GM12872 (cell line): ENCODE measurements around the gene HNRNPF.
A peak's percentile ranks its signal among the peaks of the same experiment; 100 is the strongest.

Experiments
- TF ChIP-seq, protein P1 (sequence below): IDR thresholded peaks from 3 replicates; pipeline ENCODE4 v1.5.1; 2011; ENCODE audit warnings: low read depth, mild to moderate bottlenecking, low read length, moderate library complexity; ENCODE audit not compliant: insufficient read depth

Gene HNRNPF

DNA sequence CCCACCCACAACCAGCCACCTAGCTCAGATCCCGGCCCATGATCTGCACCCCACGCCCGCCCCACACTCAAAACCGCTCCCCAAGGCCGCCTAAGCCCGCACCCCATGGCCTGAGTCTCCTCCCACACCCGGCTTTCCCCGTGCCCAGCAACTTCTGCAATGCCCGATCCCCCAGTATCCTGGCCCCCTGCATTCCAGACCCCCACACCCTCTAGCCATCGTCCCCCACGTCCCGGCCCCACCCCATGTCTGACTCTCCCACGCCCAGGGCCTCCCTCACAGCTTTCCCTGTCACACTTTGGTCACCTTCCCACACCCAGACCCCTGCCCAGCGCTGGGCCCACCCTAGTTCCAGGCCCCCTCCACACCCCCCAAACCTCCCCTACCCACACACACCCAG lies 57.7 kb downstream of the HNRNPF start:
- TF ChIP-seq, protein P1, sequence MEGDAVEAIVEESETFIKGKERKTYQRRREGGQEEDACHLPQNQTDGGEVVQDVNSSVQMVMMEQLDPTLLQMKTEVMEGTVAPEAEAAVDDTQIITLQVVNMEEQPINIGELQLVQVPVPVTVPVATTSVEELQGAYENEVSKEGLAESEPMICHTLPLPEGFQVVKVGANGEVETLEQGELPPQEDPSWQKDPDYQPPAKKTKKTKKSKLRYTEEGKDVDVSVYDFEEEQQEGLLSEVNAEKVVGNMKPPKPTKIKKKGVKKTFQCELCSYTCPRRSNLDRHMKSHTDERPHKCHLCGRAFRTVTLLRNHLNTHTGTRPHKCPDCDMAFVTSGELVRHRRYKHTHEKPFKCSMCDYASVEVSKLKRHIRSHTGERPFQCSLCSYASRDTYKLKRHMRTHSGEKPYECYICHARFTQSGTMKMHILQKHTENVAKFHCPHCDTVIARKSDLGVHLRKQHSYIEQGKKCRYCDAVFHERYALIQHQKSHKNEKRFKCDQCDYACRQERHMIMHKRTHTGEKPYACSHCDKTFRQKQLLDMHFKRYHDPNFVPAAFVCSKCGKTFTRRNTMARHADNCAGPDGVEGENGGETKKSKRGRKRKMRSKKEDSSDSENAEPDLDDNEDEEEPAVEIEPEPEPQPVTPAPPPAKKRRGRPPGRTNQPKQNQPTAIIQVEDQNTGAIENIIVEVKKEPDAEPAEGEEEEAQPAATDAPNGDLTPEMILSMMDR = no peak

GRCh38 chr10:43350686-43351085 lies 58.3 kb downstream of the HNRNPF start:
- TF ChIP-seq, protein P1 = no peak

DNA sequence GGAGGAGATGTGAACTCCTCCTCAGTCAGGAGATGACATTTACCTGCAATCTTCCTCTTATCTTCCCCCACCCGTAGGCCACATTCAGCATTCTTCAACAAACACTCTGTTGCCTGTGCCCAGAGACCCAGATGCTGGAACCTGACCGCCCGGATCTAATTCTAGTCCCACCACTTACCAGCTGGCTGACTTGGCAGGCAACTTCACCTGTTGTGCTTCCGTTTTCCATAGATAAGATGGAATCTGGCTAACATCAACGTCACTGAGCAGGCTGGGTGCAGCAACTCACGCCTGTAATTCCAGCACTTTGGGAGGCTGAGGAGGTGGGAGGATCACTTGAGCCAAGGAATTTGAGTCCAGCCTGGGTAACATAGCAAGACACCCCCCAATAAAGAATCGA lies 58.8 kb downstream of the HNRNPF start:
- TF ChIP-seq, protein P1 = no peak

DNA sequence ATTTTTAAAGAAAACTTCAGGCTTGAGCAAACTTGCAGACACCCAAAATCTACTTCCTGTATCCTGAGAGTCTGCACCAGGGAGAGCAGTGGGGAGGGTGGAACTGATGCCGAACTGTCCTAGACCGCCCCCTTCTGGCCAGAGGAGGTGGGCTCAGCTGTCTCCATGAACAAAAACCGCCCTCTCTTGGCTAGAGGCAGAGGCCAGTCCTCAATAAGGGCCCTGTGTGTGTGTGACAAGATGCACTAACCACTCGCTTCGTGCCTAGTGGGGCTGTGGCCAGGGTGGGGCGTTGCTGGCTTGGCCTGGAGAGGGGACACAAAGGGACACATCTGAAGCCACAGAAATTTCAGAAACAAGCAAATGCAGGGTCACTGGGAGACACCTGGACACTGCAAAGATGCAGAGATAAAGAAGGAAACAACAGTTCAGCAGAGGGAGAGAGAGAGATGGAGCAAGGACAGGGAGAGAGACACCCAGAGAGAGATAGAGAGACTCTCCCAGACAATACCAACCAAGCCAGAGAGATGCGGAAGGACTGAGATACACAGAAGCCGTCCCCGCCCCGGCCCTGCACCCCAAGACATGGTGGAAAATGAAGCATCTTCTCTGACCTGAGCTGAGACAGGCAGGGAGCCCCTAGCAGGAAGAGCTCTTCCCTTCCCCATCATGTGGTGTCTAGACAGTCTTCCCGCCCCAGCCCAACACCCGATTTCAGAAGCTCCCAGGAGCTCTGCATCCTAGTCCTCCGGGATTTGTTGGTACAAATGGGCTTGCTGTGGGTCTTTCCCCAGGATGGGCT lies 60.3 kb downstream of the HNRNPF start:
- TF ChIP-seq, protein P1 = peak; percentile 96

- TF ChIP-seq, protein P1 = no peak
These were observed 61.0 kb downstream of the HNRNPF start for GRCh38 chr10:43347997-43348396.

DNA sequence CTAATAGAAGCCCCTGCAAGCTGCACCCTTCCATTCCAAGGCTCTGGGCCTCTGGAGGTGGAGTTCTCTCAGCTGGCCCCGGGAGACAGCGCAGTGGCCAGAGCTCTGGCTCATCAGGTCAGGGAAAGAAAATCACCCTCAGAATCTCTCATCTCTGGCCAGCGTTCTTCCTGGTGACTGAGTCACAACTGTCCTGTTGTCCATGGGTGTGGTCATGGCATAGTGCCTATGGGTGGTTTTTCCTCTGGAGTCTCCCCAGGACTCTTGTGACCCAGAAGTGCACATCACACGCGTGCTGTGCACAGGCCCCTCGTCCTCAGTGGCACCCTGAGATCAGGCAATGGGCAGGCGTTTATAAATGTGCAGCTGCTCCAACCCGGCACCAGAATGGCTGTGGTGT lies 64.9 kb downstream of the HNRNPF start:
- TF ChIP-seq, protein P1 = no peak

DNA sequence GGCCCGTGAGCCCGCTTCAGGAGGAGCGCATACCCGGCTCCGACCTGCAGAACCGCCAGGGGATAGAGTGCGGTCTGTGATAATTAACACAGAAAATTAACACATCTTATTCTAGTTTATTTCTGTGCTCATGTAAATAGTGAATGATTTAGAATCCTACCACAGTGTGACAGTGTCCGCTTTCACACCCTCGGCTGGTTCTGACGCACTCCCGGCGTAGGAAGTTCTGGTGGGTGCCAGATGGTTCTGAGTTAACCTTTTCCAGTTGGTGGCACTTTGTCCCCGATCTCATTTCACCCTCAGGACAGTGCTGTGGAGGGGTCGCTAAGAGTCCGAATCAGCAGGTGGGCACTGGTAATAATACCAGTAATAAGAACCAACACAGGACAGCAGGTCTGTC lies 65.9 kb downstream of the HNRNPF start:
- TF ChIP-seq, protein P1 = no peak
